HG03442 (cell line): ENCODE results near the gene TGFBR3L.
A peak's percentile ranks its signal among the peaks of the same experiment; 100 is the strongest.
"Not testable (repeated sequence)": the region's sequence is repeated elsewhere in the genome, so short reads cannot be mapped to it uniquely, and the experiment has no call there.

Experiments
- ATAC-seq: cut with Tn5 transposase; IDR thresholded peaks from one replicate; pipeline ENCODE4 v1.9.1; 2021; ENCODE audit warnings: mild to moderate bottlenecking, moderate library complexity; ENCODE audit not compliant: unreplicated experiment

The TGFBR3L gene

GRCh38 chr19:7916103-7916954 lies 1.7 kb downstream of the TGFBR3L start:
- ATAC-seq = no peak

- ATAC-seq = no peak
Observed at GRCh38 chr19:7916955-7917266, 2.3 kb downstream of the TGFBR3L start.

GRCh38 chr19:7917267-7918061 lies 2.8 kb downstream of the TGFBR3L start:
- ATAC-seq = no peak

GRCh38 chr19:7918062-7918614 lies 3.5 kb downstream of the TGFBR3L start:
- not testable (repeated sequence) for ATAC-seq

GRCh38 chr19:7918615-7919421 lies 4.2 kb downstream of the TGFBR3L start:
- ATAC-seq = no peak

GRCh38 chr19:7919610-7920518 lies 5.2 kb downstream of the TGFBR3L start, which contains the start of gene SNAPC2:
Gene SNAPC2, plus strand, starts transcription at chr19:7920338. Its CDS starts 29 bp downstream, at chr19:7920367.
- ATAC-seq = peak; percentile 51

GRCh38 chr19:7920519-7921301 lies 6.1 kb downstream of the TGFBR3L start:
- peak; percentile 40 for ATAC-seq

- no peak for ATAC-seq
Observed at GRCh38 chr19:7921302-7921966, 6.8 kb downstream of the TGFBR3L start.

- no peak for ATAC-seq
Observed at GRCh38 chr19:7921967-7922835, 7.6 kb downstream of the TGFBR3L start.

- ATAC-seq = no peak
Observed at GRCh38 chr19:7922836-7923195, 8.2 kb downstream of the TGFBR3L start.

GRCh38 chr19:7923295-7924191 lies 8.9 kb downstream of the TGFBR3L start:
- no peak for ATAC-seq

GRCh38 chr19:7924241-7924640 lies 9.6 kb downstream of the TGFBR3L start:
- ATAC-seq = no peak

- no peak for ATAC-seq
Observed at GRCh38 chr19:7924651-7925170, 10.1 kb downstream of the TGFBR3L start.

- no peak for ATAC-seq
Observed at GRCh38 chr19:7925171-7925851, 10.7 kb downstream of the TGFBR3L start.

- ATAC-seq = no peak
Observed at GRCh38 chr19:7926021-7926726, 11.5 kb downstream of the TGFBR3L start, which contains the start of gene CTXN1. Gene CTXN1, minus strand, starts transcription at chr19:7926135. Its CDS starts 597 bp downstream, at chr19:7925538.
